Activated CD4-positive, alpha-beta T cell treated with anti-CD3 and anti-CD28 coated beads for 1 hour (primary cell): Measurements from ENCODE around the gene SLC17A7.
"Not testable (repeated sequence)": the region's sequence is repeated elsewhere in the genome, so short reads cannot be mapped to it uniquely, and the experiment has no call there.

Experiments used
- DNase-seq: peaks from one replicate; pipeline ENCODE4 v3.0.0-alpha.2; 2020

SLC17A7 gene

DNA sequence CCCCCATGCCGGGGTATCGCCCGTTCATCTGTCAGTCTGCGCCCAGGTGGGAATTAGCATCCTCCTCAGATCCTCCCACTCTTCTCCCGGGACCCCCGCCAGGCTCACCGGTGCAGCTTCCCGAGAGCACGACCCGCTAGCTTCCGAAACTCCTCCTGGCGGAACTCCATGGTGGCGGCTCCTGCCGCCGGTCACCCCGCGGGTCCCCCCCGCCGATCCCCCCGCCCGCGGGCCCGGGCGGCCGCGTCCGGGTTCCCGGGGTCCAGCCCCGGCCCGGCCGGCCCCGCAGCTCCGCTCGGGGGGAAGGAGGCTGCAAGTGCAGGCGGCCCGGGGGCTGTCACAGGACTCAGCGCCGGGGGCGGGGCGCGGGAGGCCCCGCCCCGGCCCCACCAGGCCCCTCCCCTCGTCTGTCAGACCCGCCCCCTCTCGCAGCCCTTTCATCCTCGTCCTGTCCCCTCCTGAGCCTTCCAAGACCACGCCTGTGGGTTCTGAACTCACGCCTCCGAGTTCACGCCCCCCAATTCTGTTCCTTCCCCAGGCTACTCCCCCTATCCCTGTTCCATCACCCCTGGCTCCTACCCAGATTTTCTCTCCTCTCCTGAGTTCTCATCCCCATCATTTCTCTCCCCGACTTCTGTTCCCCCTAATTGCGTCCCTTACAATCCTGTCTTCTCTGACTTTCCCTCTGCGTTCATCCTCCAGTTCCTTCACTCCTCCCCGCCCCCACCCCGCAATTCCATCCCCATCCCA is at the start of gene SLC17A7:
Gene SLC17A7 (minus strand): TSS at position 318 of the 750 bp plus-strand sequence. CDS start 148 bp downstream, at position 170.
- no peak for DNase-seq

DNA sequence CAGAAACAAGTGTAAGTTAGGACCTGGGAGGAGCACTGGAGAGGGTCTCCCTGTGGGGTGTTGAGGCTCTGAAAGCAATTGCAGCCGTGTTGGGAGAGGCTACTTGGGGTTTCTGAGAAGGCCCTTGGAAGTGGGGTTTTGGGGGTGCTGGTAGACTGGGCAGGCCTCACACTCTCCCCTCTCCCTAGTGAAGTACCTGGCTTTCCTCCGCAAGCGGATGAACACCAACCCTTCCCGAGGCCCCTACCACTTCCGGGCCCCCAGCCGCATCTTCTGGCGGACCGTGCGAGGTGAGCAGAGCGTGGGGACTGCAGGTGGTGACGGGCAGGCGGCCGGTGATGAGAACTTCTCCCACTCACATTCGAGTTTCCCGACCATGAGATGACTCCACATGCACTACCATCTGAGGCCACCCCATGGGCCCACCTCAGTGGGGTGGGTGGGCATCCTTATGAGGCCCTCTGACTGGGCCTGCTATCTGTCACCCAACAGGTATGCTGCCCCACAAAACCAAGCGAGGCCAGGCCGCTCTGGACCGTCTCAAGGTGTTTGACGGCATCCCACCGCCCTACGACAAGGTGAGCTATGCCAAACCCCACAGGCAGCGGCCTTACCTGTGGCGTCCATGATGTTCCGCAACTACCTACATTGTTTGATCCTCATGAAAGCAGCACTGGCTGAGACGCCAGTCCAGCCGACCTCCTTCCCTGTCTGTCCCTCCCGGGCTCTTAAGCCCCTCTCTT is 49.1 kb upstream of the SLC17A7 start:
- DNase-seq = no peak

DNA sequence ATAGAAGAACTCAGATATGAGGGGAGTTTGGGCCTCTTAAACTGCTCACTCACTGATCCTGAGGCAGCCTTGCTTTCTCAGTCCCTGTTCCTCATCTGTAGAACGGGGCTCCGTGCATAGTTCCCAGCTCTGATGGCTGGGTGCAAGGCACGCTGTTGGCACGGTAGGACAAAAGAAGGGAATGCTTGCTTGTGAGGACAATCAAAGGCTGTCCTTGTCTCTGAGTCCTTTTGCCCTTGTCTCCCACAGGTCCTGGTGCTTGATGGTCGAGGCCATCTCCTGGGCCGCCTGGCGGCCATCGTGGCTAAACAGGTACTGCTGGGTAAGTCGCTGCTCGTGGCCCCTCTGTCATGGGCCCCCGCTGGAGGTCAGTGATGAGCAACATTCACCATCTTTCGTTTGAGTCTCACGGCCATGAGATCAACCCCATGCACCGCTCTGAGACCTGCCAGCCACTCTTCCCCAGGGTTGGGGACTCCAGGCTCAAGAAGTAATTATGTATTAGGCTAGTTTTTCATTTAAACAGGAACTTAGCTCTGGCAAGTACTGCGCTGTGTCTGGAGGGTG is 48.4 kb upstream of the SLC17A7 start:
- DNase-seq = no peak

DNA sequence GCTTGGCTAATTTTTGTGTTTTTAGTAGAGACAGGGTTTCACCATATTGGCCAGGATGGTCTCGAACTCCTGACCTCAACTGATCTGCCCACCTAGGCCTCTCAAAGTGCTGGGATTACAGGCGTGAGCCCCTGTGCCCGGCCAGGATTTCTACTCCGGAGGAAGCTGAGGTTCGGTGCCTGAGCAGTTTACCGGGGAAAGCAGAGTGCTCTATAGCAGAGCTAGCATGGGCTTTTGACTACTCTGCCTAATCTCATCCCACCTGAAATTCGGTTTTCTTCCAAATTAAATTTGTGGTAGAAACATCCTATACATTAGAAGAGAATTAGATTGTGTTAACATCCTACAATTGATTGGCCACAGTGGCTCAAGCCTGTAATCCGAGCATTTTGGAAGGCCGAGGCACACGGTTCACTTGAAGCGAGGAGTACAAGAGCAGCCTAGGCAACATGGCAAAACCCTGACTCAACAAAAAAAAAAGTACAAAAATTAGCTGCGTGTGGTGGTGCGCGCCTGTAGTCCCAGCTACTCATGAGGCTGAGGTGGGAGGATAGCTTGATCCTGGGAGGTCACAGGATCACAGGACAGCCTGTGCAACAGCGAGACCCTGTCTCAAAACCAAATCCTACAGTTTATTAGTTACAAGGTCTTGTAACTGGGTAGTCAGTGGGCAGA is 47.7 kb upstream of the SLC17A7 start:
- DNase-seq = no peak

DNA sequence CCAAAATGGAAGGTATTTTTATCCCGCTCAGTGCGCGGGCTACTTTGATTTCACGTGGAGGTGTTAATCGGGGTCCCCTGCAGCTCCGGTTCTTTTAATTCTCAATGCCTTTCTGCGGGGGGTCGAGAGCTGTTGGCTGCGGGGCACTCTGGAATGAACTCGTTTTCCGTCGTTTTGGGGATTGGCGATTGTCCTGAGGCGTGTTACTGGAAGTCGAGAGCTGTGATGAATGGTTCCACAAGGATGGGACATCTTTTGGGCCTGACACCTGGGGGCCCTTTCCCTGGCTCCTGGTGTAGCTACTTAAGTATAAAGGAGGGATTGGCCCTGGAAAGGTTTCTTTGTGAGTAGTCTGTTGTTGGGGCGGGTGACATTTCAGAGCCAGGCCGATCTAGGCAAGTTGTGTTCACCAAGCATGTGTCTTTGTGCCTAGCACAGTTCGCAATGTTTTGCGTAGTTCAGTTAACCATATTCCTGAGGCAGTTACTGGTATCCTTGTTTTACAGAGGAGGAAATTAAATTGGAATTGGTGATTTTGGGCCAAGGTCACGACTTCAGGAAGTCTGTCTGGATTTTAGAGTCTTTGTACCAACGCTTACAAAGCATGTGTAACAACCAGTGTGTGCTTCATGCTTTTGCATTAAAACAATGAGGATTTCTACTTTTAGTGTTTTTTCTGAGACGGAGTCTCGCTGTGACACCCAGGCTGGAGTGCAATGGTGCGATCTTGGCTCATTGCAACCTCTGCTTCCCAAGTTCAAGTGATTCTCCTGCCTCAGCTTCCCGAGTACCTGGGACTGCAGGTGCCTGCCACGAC is 46.9 kb upstream of the SLC17A7 start:
- DNase-seq = no peak

DNA sequence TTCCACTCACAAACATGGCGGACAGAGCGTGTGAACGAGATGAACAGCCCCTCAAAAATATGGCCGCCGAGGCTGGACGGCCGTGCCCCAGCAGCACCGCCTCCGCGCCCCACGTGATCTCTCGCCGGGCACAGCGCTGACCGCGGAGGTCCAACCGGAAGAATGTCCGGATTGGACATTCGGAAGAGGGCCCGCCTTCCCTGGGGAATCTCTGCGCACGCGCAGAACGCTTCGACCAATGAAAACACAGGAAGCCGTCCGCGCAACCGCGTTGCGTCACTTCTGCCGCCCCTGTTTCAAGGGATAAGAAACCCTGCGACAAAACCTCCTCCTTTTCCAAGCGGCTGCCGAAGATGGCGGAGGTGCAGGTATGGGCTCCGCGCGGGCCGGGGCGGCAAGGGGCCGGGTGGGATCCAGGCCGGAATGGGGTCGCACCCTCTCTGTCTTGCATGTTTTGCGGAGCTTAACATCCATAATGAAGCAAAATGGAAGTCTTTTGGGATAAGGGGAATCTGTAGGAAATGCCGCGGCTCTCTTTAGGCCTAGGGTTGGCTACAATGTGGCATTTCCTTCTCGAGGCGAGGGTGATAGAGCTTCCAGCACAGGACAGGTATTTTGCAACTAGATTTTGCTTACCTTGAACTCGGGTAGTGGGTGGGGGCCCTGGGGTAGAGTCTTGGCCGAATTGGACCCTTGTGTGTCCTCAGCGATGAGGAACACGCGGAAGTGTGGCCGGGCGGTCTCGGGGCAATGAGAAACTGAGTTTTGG is 46.1 kb upstream of the SLC17A7 start, which contains the start of gene RPL13A:
Gene RPL13A (plus strand): TSS at position 332 of the 769 bp plus-strand sequence. CDS start 22 bp downstream, at position 354.
- DNase-seq = peak; percentile 100

DNA sequence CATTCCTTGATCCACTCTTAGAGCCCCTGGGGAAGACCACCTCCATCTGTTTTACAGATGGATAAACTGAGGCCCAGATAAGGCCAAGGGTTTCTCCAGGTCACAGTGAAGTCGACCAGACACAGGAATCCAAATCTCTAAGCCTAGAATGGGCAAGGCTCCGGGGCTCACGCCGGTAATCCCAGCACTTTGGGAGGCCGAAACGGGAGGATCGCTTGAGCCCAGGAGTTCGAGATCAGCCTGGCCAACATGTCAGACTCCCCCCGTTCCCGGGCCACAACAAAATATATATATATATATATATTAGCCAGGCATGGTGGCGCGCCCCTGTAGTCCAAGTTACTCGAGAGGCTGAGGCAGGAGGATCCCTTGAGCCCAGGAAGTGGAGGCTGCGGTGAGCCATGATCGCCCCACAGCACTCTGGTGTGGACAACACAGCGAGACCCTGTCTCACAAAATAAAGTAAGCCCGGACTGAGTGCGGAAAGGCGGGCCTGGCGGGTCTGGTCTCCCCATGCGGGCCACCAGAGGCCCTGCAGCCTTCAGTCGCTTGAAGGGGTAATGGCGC is 45.5 kb upstream of the SLC17A7 start:
- DNase-seq = no peak

DNA sequence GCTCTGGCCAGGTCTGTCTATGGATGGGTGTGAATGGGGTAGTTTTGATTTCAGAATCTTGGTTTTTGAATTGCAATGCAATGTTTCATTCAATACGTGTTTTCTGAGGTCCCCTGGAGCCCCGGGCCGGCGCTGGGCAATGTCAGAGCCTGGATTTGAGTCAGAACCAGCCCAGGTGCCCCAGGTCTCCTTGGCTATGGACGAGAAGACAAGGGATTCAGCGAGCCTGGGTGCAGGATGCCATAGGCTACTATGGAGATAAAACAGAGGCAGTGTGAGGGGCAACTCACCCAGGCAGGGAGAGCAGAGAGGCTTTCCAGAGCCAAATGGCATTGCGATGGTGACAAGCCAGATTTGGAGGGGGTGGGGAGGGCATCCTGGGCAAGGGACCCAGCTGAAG is 44.9 kb upstream of the SLC17A7 start:
- DNase-seq = no peak

DNA sequence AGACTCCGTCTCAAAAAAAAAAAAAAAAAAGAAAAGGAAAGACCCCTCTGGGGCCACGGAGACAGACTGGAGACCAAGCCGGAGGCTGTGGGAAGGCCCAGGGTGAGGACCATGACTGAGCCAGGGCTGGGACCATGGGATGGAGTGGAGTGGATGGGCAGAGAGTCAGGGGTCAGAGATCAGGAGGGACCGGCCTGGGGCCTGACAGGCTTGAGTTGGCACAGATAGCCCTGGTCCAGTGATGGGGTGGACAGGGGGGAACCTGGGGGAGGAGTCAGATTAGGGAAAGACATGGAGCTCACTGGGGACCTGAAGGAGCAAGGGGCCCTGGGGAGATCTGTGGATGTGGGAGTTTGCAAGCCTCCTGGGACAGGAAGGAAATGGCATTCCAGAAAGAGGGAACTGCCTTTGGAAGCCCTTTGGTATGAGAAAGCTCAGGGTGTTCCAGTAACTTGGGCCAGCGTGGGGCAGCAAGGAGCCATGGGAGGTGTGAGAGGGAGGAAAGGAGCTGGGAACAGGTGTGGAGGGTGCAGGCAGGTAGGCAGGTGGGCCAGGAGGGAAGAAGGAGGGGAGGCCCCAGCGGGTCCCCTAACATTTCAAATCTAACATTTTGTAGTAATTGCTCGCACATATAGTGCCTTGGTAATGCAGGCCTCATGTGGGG is 39.8 kb upstream of the SLC17A7 start:
- DNase-seq = no peak

DNA sequence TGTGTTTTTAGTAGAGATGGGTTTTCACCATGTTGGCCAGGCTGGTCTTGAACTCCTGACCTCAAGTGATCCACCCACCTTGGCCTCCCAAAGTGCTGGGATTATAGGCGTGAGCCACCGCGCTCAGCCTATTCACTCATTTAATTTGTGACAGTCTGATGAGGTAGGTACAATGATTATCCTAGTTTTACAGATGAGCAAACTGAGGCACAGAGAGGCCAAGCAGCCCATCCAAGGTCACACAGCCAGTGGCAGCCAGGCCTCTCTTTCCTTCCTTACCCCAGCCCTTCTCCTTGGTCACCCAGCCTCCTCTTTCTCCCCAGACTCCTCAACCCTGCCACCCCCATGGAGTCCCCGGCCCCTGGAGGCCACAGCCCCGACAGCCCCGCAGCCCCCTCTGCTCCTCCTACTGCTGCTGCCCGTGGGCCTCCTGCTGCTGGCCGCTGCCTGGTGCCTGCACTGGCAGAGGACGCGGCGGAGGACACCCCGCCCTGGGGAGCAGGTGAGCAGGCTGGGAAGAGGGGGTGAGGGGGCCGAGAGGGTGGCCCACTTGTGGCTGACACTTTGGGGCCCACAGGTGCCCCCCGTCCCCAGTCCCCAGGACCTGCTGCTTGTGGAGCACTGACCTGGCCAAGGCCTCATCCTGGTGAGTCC is 38.8 kb upstream of the SLC17A7 start:
- no peak for DNase-seq

DNA sequence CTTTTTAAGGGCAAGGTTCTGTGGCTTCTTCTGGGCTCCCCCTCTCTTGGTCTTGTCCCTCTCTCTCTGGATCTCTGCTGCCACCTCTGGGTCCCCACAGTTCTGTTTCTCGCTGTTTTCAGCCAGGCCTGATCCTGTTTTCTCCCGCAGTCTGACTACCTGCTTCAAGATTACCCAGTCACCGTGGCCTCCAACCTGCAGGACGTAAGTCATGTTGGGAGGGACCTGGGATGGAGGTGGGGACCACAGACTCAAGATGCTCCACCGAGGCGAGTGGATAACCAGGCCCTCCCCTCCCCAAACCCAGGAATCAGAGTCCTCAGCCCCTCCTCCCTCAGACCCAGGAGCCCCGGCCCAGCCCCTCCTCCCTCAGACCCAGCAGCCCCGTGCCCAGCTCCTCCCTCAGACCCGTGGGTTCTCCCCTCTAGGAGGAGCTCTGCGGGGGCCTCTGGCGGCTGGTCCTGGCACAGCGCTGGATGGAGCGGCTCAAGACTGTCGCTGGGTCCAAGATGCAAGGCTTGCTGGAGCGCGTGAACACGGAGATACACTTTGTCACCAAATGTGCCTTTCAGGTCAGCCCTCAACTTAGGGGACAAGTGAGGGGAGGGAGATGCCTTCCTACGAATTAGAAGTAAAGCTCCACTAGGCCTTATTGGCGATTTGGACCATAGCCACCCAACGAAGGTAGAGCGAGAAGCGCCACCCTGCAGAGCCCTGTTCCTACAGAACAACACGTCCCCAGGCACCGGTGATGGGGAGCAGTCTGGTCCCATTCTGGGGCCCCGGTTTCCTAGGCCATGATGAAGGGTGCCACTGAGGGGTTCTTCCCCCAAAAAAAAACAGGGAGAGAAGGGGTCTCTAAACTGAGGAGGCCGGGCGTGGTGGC is 34.9 kb upstream of the SLC17A7 start:
- DNase-seq = peak; percentile 52

DNA sequence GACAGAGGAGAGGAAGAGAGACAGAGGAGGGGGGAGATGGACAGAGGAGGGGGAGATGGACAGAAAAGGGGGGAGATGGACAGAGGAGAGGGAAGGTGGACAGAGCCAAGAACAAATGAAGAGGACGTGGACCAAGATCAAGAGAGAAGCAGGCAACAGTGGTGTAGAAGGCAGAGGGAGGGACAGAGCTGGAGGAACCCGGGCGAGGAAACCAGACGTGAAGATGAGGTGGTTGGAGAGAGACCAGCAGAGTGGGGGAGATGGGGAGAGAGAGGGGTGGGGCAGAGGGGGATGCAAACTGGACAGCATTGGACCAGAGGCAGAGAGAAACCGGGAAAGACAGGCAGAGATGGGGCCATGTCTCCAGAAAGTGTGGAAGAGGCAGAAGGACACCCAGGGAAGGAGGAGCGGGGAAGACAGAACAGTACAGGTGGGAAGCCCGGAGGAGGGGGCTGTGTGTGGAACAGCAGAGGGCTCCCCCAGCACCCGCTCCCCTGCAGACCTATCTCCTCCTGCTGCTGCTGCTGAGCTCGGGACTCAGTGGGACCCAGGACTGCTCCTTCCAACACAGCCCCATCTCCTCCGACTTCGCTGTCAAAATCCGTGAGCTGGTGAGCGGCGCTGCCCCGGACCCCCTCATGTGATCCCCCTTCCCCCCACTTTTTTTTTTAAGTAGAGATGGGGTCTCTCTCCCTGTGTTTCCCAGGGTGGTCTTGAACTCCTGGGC is 34.0 kb upstream of the SLC17A7 start:
- DNase-seq = no peak

DNA sequence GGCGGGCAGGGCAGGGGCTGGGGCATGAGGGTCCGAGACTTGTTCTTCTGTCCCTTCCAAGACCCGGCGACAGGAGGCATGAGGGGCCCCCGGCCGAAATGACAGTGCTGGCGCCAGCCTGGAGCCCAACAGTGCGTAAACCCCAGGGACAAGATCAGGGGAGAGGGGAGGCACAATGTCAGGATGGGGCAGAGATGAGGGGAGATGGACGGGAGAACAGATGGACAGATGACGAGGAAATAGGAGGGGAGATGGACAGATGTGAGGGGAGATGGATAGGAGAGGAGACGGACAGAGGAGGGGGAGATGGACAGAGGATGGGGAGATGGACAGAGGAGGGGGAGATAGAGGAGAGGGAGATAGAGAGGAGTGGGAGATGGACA is 33.2 kb upstream of the SLC17A7 start:
- no peak for DNase-seq

DNA sequence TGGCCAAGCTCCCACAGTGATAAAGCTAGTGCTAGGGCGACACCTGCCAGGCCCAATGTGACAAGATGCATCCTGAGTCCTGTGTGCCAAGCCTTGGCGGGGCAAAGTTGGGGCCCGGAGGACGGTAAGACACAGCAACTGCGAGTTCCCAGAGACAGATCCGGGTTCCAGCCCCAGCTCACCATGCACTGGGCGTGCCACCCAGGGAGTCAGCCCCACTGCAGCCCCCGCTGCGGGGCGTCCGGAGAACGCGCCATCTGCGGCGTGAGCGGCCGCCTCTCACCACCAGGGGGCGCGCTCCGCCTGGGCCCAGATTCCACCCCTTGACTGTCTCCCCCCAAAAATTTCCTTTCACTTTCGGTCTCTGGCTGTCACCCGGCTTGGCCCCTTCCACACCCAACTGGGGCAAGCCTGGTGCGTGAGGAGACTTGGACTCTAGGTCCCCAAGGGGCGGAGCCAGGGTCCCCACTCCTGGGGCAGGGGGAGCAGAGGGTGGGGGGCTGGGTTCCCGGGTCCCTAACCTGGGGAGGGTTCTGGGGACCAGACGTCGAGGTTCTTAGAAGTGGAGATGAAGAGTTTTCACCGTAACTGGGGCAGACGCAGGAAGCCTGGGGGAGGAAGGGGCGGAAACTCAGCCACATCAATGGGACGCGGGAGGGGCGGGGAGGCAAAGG is 32.7 kb upstream of the SLC17A7 start, which contains the start of gene FLT3LG:
Gene FLT3LG (plus strand): TSS at position 348 of the 674 bp plus-strand sequence. CDS start 425 bp downstream, outside the sequence.
- DNase-seq = peak; percentile 84

DNA sequence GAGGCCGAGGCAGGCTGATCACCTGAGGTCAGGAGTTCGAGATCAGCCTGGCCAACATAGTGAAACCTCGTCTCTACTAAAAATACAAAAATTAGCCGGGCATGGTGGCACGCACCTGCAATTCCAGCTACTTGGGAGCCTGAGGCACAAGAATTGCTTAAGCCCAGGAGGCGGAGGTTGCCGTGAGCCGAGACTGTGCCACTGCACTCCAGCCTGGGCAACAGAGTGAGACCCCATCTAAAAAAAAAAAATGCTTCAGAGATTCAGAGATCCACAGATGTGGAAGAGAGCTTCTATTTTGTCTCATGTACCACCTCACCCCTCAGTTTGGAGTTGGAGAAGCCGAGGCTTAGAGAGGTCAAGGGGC is 32.2 kb upstream of the SLC17A7 start:
- DNase-seq = not testable (repeated sequence)

DNA sequence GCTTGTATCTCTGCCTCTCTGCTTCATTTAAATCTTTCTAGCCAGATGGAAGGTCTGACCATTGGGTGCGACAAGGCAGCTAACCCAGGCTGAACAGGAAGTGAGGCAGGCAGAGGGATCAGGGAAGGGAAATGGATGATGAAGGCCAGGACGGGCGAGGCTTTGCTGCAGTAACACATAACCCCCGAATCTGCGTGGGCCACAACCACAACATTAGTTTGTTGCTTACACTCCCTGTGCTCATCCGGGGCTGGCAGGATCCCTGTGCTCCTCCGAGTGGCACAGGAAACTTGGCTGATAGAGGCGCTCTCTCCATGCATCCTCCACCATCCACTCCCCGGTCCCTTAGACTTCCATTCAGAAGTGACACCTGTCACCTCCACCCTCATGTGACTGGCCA is 31.6 kb upstream of the SLC17A7 start:
- DNase-seq = no peak

DNA sequence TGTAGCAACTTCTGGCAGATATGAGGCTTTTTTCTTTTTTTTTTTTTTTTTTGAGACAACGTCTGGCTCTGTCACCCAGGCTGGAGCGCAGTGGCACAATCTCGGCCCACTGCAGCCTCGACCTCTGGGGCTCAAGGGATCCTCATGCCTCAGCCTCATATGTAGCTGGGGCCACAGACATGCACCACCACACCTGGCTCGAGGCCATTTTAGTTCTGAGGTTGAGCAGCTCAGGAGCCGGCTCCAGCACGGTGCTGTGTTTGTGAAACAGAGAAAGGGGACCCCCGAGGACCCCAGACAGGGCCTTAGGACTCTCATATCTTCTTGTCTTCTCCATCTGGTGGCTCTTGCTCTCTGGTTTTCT is 29.3 kb upstream of the SLC17A7 start:
- no peak for DNase-seq
